Measurements from ENCODE around the gene ARHGAP32. TPM values are rescaled to one million over a fixed set of nuclear protein-coding genes. Genes with fewer than 3 reads are reported as not detected.

Gene ARHGAP32
- total RNA-seq, 1 donor from 2014 or later, result 25.7 TPM

GRCh38 chr11:128938156-128938885 lies 253.8 kb downstream of the ARHGAP32 start:
- Histone ChIP-seq H3K9me3 (no peaks in the 10 kb centered on the region), H3K36me3 (no peaks in the 10 kb centered on the region), H3K27ac (no peak overlapping the region), H3K4me1 (no peaks in the 10 kb centered on the region), H3K4me3 (no peak overlapping the region), H3K27me3 (no peaks in the 10 kb centered on the region)
- intact Hi-C loops (cut with DNase I), result no loop called here
- DNase-seq, result no peak
- ATAC-seq, result no peak
- no peak for TF ChIP-seq CTCF (IDR thresholded peaks at IDR 0.05)

GRCh38 chr11:128937480-128937879 lies 254.6 kb downstream of the ARHGAP32 start:
- TF ChIP-seq CTCF (IDR thresholded peaks at IDR 0.05), result no peak
- intact Hi-C loops (cut with DNase I), result no loop called here
- Histone ChIP-seq H3K27ac (no peak overlapping the region), H3K4me3 (no peak overlapping the region), H3K27me3 (no peaks in the 10 kb centered on the region), H3K36me3 (no peaks in the 10 kb centered on the region), H3K9me3 (no peaks in the 10 kb centered on the region), H3K4me1 (no peaks in the 10 kb centered on the region)
- DNase-seq, result no peak
- ATAC-seq, result no peak

GRCh38 chr11:128936606-128937251 lies 255.4 kb downstream of the ARHGAP32 start:
- ATAC-seq (peak; percentile 5), DNase-seq (no peak)
- no peaks in the 10 kb centered on the region for H3K36me3 ChIP-seq
- no peaks in the 10 kb centered on the region for H3K4me1 ChIP-seq
- H3K27ac ChIP-seq, result no peak overlapping the region
- no peak for TF ChIP-seq CTCF (IDR thresholded peaks at IDR 0.05)
- H3K9me3 ChIP-seq, result no peaks in the 10 kb centered on the region
- intact Hi-C loops (cut with DNase I), result no loop called here
- no peak overlapping the region for H3K4me3 ChIP-seq
- no peaks in the 10 kb centered on the region for H3K27me3 ChIP-seq

- H3K4me3 ChIP-seq, result no peak overlapping the region
- no peak for DNase-seq
- TF ChIP-seq CTCF (IDR thresholded peaks at IDR 0.05), result no peak
- H3K36me3 ChIP-seq, result no peaks in the 10 kb centered on the region
- no peak for ATAC-seq
- intact Hi-C loops (cut with DNase I), result no loop called here
- no peaks in the 10 kb centered on the region for H3K27me3 ChIP-seq
- H3K27ac ChIP-seq, result no peak overlapping the region
- H3K9me3 ChIP-seq, result no peaks in the 10 kb centered on the region
- H3K4me1 ChIP-seq, result no peaks in the 10 kb centered on the region
Observed at GRCh38 chr11:128934926-128935325, 257.2 kb downstream of the ARHGAP32 start.

GRCh38 chr11:128934351-128934750 lies 257.8 kb downstream of the ARHGAP32 start:
- Histone ChIP-seq H3K36me3 (no peaks in the 10 kb centered on the region), H3K9me3 (no peaks in the 10 kb centered on the region), H3K4me3 (no peak overlapping the region), H3K4me1 (no peaks in the 10 kb centered on the region), H3K27me3 (no peaks in the 10 kb centered on the region), H3K27ac (no peak overlapping the region)
- DNase-seq (no peak), ATAC-seq (no peak)
- intact Hi-C loops (cut with DNase I), result no loop called here
- TF ChIP-seq CTCF (IDR thresholded peaks at IDR 0.05), result no peak
